Activated T-helper 2 cell treated with anti-CD3 and anti-CD28 coated beads, Interferon-gamma antibody, Interleukin-2, Interleukin-4, amounts not matched to agents 10 μg/mL and 5 μg/mL and 100 μg/mL, durations not matched to agents 14 hours and 24 hours and 36 hours (primary cell): Measurements from ENCODE around the gene CSNK1G1. TPM values are rescaled to one million over a fixed set of nuclear protein-coding genes. Genes with fewer than 3 reads are reported as not detected.

Source experiments
- DNase-seq: peaks from one replicate; pipeline ENCODE4 v3.0.0; 2021; ENCODE audit warnings: low spot score
- H3K27ac Mint-ChIP-seq: one replicate; pipeline ENCODE4 v1.8.0; 2021; ENCODE audit warnings: mixed read lengths
- H3K27me3 Mint-ChIP-seq: one replicate; pipeline ENCODE4 v1.8.0; 2021; ENCODE audit warnings: low read depth, mixed read lengths
- H3K36me3 Mint-ChIP-seq: one replicate; pipeline ENCODE4 v1.8.0; 2021; ENCODE audit warnings: low read depth, mixed read lengths
- H3K4me1 Mint-ChIP-seq: one replicate; pipeline ENCODE4 v1.8.0; 2021; ENCODE audit warnings: low read depth, mixed read lengths
- H3K4me3 Mint-ChIP-seq: one replicate; pipeline ENCODE4 v1.8.0; 2021; ENCODE audit warnings: low read depth, mild to moderate bottlenecking, moderate library complexity, mixed read lengths
- H3K9me3 Mint-ChIP-seq: one replicate; pipeline ENCODE4 v1.8.0; 2021; ENCODE audit warnings: mixed read lengths
- intact Hi-C: fragments of 100-400 bp; cut with micrococcal nuclease; formaldehyde crosslinking; loops from one replicate; pipeline ENCODE4 v1.15.1; 2023
- total RNA-seq: library from RNA; stranded (reverse); gene quantifications from 2 replicates; pipeline ENCODE4 v1.2.3, GENCODE V29; 2022

The CSNK1G1 gene
- total RNA-seq, 1 donor from 2014 or later = 31.8 TPM

- H3K27me3 Mint-ChIP-seq = no peaks in the 10 kb centered on the region
- H3K9me3 Mint-ChIP-seq = peaks cover 6% of the 10 kb centered on the region
- H3K4me3 Mint-ChIP-seq = no peak overlapping the region
- intact Hi-C loops = loop anchor here (2.0 to 10.0 kb wide), 6 partner anchors 25 to 645 kb away; partner anchors contain the start of gene CSNK1G1
- peaks cover 48% of the 10 kb centered on the region for H3K4me1 Mint-ChIP-seq
- DNase-seq = no peak
- H3K27ac Mint-ChIP-seq = peak overlapping the region; percentile 45
- H3K36me3 Mint-ChIP-seq = peaks cover 48% of the 10 kb centered on the region
Measured at GRCh38 chr15:64247535-64247905, 108.5 kb downstream of the CSNK1G1 start.

GRCh38 chr15:64246364-64247189, 109.4 kb downstream of the CSNK1G1 start:
- intact Hi-C loops = loop anchor here (2.0 to 10.0 kb wide), 6 partner anchors 24 to 646 kb away; partner anchors contain the start of gene CSNK1G1
- Mint-ChIP-seq H3K27me3 (no peaks in the 10 kb centered on the region), H3K36me3 (peaks cover 58% of the 10 kb centered on the region), H3K27ac (peak overlapping the region; percentile 3), H3K4me1 (peaks cover 54% of the 10 kb centered on the region), H3K4me3 (no peak overlapping the region), H3K9me3 (peaks cover 15% of the 10 kb centered on the region)
- peak; percentile 54 for DNase-seq

- H3K36me3 Mint-ChIP-seq = peaks cover 64% of the 10 kb centered on the region
- no peaks in the 10 kb centered on the region for H3K27me3 Mint-ChIP-seq
- H3K4me3 Mint-ChIP-seq = no peak overlapping the region
- no peak overlapping the region for H3K27ac Mint-ChIP-seq
- intact Hi-C loops = loop anchor here (5.0 to 10.0 kb wide), 4 partner anchors 33 to 647 kb away; partner anchors contain the start of gene CSNK1G1
- H3K4me1 Mint-ChIP-seq = peaks cover 59% of the 10 kb centered on the region
- DNase-seq = no peak
- H3K9me3 Mint-ChIP-seq = peaks cover 17% of the 10 kb centered on the region
Measured at GRCh38 chr15:64245405-64245804, 110.6 kb downstream of the CSNK1G1 start.

DNA sequence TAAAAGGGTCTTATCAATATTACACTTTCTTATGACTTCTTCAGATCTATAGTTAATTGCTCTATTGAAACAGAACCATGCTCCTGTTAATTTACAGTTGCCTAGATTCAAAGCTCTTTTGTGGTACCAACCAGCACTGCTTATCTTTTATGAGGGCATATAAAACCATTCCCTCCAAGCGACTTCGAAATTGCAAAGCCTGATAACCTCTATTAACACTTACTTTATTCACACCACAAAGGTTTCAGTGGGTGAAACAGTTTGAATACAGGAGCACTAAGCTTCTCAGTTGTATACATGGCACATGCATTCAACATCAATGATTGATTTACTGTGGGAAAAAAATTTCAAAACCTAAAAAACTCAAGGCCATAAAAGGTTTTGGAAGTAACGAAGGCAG, 118.3 kb downstream of the CSNK1G1 start:
- H3K27ac Mint-ChIP-seq = no peak overlapping the region
- peaks cover 13% of the 10 kb centered on the region for H3K9me3 Mint-ChIP-seq
- H3K36me3 Mint-ChIP-seq = peaks cover 31% of the 10 kb centered on the region
- H3K27me3 Mint-ChIP-seq = no peaks in the 10 kb centered on the region
- no peak for DNase-seq
- peaks cover 54% of the 10 kb centered on the region for H3K4me1 Mint-ChIP-seq
- H3K4me3 Mint-ChIP-seq = no peak overlapping the region
- intact Hi-C loops = no loop called here

- H3K36me3 Mint-ChIP-seq = peaks cover 18% of the 10 kb centered on the region
- no peak overlapping the region for H3K4me3 Mint-ChIP-seq
- no peaks in the 10 kb centered on the region for H3K27me3 Mint-ChIP-seq
- intact Hi-C loops = no loop called here
- no peak for DNase-seq
- peaks cover 45% of the 10 kb centered on the region for H3K4me1 Mint-ChIP-seq
- H3K9me3 Mint-ChIP-seq = no peaks in the 10 kb centered on the region
- no peak overlapping the region for H3K27ac Mint-ChIP-seq
Measured at GRCh38 chr15:64236156-64236894, 119.6 kb downstream of the CSNK1G1 start.

- Mint-ChIP-seq H3K27ac (no peak overlapping the region), H3K36me3 (peaks cover 11% of the 10 kb centered on the region), H3K27me3 (no peaks in the 10 kb centered on the region), H3K4me3 (no peak overlapping the region), H3K4me1 (peaks cover 38% of the 10 kb centered on the region), H3K9me3 (no peaks in the 10 kb centered on the region)
- intact Hi-C loops = no loop called here
- DNase-seq = no peak
Measured at GRCh38 chr15:64235552-64235951, 120.4 kb downstream of the CSNK1G1 start.

DNA sequence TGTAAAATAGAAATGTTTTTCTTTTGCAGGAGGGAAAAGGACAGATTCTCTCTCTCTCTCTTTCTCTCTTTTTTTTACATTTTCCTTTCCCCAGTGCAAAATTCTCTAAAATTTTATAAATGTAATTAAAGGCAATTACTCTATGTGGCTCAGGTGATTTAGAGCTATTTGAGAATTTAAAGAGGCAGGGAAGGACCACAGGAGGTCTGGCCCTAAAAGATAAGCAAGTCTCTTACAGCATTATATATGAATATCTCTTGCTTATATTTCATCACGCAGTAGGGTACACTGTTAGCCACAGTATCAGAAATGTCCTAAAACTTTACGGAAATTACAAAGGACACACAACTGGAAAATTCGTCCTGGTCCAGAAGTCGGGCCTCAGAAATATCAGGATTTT, 122.7 kb downstream of the CSNK1G1 start:
- DNase-seq = no peak
- H3K36me3 Mint-ChIP-seq = peaks cover 4% of the 10 kb centered on the region
- intact Hi-C loops = no loop called here
- no peak overlapping the region for H3K27ac Mint-ChIP-seq
- no peak overlapping the region for H3K4me3 Mint-ChIP-seq
- peaks cover 30% of the 10 kb centered on the region for H3K4me1 Mint-ChIP-seq
- no peaks in the 10 kb centered on the region for H3K27me3 Mint-ChIP-seq
- H3K9me3 Mint-ChIP-seq = no peaks in the 10 kb centered on the region

DNA sequence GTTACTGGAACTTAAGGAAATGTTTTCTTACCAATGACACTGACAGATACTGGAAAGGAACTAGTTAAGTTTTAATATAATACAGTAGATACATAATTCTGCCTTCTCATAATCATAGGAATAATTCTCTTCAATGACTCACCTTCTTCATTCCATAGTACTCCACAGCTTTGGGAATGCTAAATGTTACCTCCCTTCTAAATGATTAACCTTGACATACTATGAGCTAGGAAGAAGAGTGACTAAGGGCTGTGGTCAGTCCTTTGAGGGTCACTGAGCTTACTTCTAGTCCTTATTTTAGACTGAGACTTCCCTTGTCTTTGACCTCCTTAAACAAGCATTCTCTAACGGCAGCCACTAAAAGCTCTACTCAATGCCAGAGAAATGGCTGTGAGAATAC, 123.6 kb downstream of the CSNK1G1 start:
- Mint-ChIP-seq H3K9me3 (peaks cover 2% of the 10 kb centered on the region), H3K36me3 (peaks cover 12% of the 10 kb centered on the region), H3K4me3 (no peak overlapping the region), H3K4me1 (peaks cover 25% of the 10 kb centered on the region), H3K27me3 (no peaks in the 10 kb centered on the region), H3K27ac (no peak overlapping the region)
- DNase-seq = no peak
- intact Hi-C loops = no loop called here

GRCh38 chr15:64229129-64229724, 126.7 kb downstream of the CSNK1G1 start:
- no peak overlapping the region for H3K4me3 Mint-ChIP-seq
- peaks cover 31% of the 10 kb centered on the region for H3K36me3 Mint-ChIP-seq
- DNase-seq = no peak
- no peaks in the 10 kb centered on the region for H3K27me3 Mint-ChIP-seq
- no peak overlapping the region for H3K27ac Mint-ChIP-seq
- intact Hi-C loops = loop anchor here (5.0 kb wide), 1 partner anchor 33 kb away; no protein-coding TSS in a partner anchor
- H3K9me3 Mint-ChIP-seq = peaks cover 10% of the 10 kb centered on the region
- peaks cover 14% of the 10 kb centered on the region for H3K4me1 Mint-ChIP-seq

- H3K27ac Mint-ChIP-seq = no peak overlapping the region
- no peaks in the 10 kb centered on the region for H3K27me3 Mint-ChIP-seq
- peaks cover 42% of the 10 kb centered on the region for H3K36me3 Mint-ChIP-seq
- intact Hi-C loops = loop anchor here (5.0 kb wide), 1 partner anchor 36 kb away; no protein-coding TSS in a partner anchor
- no peak overlapping the region for H3K4me3 Mint-ChIP-seq
- no peak for DNase-seq
- peaks cover 10% of the 10 kb centered on the region for H3K9me3 Mint-ChIP-seq
- peaks cover 23% of the 10 kb centered on the region for H3K4me1 Mint-ChIP-seq
Measured at GRCh38 chr15:64225804-64226203, 130.2 kb downstream of the CSNK1G1 start.

DNA sequence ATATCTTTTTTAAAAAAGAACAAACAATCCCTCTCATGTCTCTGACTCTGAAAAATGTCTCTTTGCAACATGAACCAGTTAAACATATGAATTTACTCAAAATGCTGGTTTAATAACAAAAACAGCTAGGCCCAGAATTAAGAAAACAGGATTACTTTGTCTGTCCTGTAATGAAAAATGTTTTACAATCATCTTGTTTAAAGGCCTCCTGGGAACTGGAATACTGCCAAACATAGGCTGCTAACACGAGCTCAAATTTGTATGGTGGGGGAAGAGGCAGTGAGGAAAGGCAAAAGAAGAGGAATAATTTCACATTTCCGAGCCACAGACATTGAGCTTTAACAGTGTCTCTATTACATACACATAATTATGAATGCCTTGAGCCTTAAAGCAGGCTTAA, 131.5 kb downstream of the CSNK1G1 start:
- DNase-seq = no peak
- Mint-ChIP-seq H3K27me3 (no peaks in the 10 kb centered on the region), H3K36me3 (peaks cover 42% of the 10 kb centered on the region), H3K9me3 (peaks cover 10% of the 10 kb centered on the region), H3K27ac (peak overlapping the region; percentile 7), H3K4me1 (peaks cover 22% of the 10 kb centered on the region), H3K4me3 (no peak overlapping the region)
- intact Hi-C loops = no loop called here

DNA sequence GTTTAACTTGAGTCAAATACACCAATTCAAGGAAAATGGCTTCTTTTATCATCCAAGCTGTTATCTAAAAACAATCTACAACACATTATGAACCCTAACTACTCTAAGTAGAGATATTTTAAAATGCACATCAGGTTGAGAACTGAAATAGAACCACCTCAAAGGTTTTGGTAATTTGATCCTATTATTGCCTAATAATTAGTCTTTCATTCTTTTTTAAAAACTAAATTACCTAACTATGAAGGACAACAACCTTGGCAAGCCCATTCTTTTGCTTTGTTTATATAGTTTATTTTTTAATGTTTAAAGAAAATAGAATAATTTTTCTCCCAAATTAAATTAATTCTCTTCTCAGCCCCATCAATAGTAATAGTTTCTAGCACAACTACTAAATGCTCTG, 132.1 kb downstream of the CSNK1G1 start:
- H3K4me1 Mint-ChIP-seq = peaks cover 17% of the 10 kb centered on the region
- H3K9me3 Mint-ChIP-seq = peaks cover 10% of the 10 kb centered on the region
- peaks cover 38% of the 10 kb centered on the region for H3K36me3 Mint-ChIP-seq
- no peak overlapping the region for H3K4me3 Mint-ChIP-seq
- H3K27me3 Mint-ChIP-seq = no peaks in the 10 kb centered on the region
- intact Hi-C loops = loop anchor here (2.0 kb wide), 1 partner anchor 23 kb away; no protein-coding TSS in a partner anchor
- DNase-seq = no peak
- H3K27ac Mint-ChIP-seq = no peak overlapping the region
